NCI-H82 treated with DMSO at 0.1 percent for 48 hours (cell line): ENCODE data around the gene IRAK2.

Experiments used
- DNase-seq: peaks from one replicate; lab custom pipeline; 2025; ENCODE audit not compliant: unreplicated experiment; lab: John Stamatoyannopoulos, UW

The IRAK2 gene

GRCh38 chr3:10279384-10280176 is 114.9 kb downstream of the IRAK2 start:
- no peak for DNase-seq

GRCh38 chr3:10280177-10280529 is 115.4 kb downstream of the IRAK2 start:
- no peak for DNase-seq

- no peak for DNase-seq
Measured at GRCh38 chr3:10280571-10280970, 115.9 kb downstream of the IRAK2 start.

GRCh38 chr3:10281951-10282350 is 117.2 kb downstream of the IRAK2 start:
- no peak for DNase-seq

- no peak for DNase-seq
Measured at GRCh38 chr3:10283638-10284037, 118.9 kb downstream of the IRAK2 start.

- DNase-seq, result no peak
Measured at GRCh38 chr3:10284496-10284895, 119.8 kb downstream of the IRAK2 start.

GRCh38 chr3:10285272-10286132 is 120.8 kb downstream of the IRAK2 start:
- DNase-seq, result no peak

GRCh38 chr3:10286133-10286524 is 121.4 kb downstream of the IRAK2 start:
- no peak for DNase-seq

GRCh38 chr3:10286596-10287295 is 122.0 kb downstream of the IRAK2 start:
- DNase-seq, result no peak

- no peak for DNase-seq
Measured at GRCh38 chr3:10287936-10288574, 123.3 kb downstream of the IRAK2 start.

- no peak for DNase-seq
Measured at GRCh38 chr3:10288575-10288960, 123.8 kb downstream of the IRAK2 start.

- DNase-seq, result no peak
Measured at GRCh38 chr3:10289077-10289476, 124.4 kb downstream of the IRAK2 start.

- no peak for DNase-seq
Measured at GRCh38 chr3:10289787-10290355, 125.2 kb downstream of the IRAK2 start.

- no peak for DNase-seq
Measured at GRCh38 chr3:10290481-10291176, 125.9 kb downstream of the IRAK2 start.

GRCh38 chr3:10291641-10292040 is 126.9 kb downstream of the IRAK2 start:
- DNase-seq, result no peak

- DNase-seq, result no peak
Measured at GRCh38 chr3:10292505-10293419, 128.0 kb downstream of the IRAK2 start, which contains the start of gene GHRL. Gene GHRL (minus strand): TSS chr3:10292947. CDS start chr3:10290180, 2,767 bp downstream.
